ENCODE results near the gene ZBTB40. TPM values are rescaled to one million over a fixed set of nuclear protein-coding genes. Genes with fewer than 3 reads are reported as not detected.

ZBTB40 gene
- total RNA-seq, 1 donor, result 15.5 TPM

DNA sequence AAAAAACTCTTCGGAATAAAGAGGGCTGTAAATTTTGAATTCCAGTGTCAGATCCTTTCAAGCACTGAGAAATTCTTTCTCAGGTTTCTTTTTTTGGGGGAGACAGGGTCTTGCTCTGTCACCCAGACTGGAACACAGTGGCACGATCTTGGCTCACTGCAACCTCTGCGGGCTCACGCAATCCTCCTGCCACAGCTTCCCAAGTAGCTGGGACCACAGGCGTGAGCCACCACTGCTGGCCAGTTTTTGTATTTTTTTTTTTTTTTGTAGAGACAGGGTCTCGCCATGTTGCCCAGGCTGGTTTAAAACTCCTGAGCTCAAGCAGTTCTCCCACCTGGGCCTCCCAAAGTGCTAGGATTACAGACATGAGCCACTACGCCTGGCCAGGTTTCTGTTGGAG lies 76.8 kb downstream of the ZBTB40 start:
- no peak overlapping the region for H3K4me3 ChIP-seq (ENCODE audit: low read depth, low read length)
- TF ChIP-seq, protein P1, sequence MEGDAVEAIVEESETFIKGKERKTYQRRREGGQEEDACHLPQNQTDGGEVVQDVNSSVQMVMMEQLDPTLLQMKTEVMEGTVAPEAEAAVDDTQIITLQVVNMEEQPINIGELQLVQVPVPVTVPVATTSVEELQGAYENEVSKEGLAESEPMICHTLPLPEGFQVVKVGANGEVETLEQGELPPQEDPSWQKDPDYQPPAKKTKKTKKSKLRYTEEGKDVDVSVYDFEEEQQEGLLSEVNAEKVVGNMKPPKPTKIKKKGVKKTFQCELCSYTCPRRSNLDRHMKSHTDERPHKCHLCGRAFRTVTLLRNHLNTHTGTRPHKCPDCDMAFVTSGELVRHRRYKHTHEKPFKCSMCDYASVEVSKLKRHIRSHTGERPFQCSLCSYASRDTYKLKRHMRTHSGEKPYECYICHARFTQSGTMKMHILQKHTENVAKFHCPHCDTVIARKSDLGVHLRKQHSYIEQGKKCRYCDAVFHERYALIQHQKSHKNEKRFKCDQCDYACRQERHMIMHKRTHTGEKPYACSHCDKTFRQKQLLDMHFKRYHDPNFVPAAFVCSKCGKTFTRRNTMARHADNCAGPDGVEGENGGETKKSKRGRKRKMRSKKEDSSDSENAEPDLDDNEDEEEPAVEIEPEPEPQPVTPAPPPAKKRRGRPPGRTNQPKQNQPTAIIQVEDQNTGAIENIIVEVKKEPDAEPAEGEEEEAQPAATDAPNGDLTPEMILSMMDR (IDR thresholded peaks at IDR 0.05; ENCODE audit: insufficient read depth, low read depth, low read length), result no peak
- no peak for DNase-seq (ENCODE audit: low read depth)

DNA sequence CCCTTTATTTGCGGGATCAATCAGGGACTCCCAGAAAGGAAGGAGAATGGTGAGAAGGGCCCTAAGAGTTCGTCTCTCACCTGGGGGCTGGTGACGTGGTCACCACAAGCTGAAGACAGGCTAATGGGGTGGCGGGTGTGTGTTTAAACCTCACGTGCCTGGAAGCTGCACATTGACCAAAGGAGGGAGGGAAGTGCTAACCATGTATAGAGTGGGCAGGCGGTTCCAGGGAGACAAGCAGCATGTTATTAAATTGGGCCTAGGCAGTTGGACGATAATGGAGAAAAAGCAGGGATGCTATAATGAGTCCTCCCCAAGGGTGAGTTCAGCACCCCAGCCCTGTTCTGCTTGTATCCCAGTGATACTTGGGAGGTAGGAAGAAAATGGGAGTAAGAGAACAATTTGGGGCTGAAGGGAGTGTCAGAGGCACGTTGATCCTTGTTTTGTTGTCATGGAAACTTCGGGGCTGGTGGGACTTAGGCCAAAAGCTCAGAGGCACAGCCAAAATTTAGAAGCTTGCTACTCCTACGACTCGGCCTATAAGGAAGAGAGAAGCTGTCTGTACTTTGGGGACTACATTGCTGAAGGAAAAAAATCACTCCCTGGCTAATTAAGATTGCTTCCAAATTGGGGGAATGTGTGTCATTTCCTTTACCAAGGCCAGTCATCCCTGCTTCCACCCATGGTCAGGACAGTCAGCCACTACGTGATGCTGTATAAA lies 78.4 kb downstream of the ZBTB40 start:
- no peak for DNase-seq (ENCODE audit: low read depth)
- H3K4me3 ChIP-seq (ENCODE audit: low read depth, low read length), result no peak overlapping the region
- TF ChIP-seq, protein P1 (IDR thresholded peaks at IDR 0.05; ENCODE audit: insufficient read depth, low read depth, low read length), result no peak

DNA sequence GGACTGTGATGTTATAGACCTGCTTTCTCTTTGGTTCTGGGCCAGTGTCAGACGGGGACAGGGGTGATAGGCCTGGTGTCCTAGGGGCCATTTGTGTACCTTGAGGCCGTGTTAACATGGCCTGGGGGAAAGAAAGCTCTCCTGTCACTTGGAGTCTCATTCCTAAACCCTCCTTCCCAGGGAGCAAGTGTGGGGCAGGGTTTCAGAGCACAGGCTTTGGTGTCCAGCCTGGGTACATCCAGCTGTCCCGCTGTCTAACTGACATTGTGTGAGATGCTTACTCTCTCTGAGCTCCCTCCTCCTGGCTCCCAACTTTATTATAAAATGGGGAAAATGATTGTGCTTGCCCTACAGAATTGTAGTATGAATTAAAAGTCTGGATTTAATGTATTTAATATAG lies 79.1 kb downstream of the ZBTB40 start:
- no peak for DNase-seq (ENCODE audit: low read depth)
- TF ChIP-seq, protein P1 (IDR thresholded peaks at IDR 0.05; ENCODE audit: insufficient read depth, low read depth, low read length), result no peak
- H3K4me3 ChIP-seq (ENCODE audit: low read depth, low read length), result no peak overlapping the region

DNA sequence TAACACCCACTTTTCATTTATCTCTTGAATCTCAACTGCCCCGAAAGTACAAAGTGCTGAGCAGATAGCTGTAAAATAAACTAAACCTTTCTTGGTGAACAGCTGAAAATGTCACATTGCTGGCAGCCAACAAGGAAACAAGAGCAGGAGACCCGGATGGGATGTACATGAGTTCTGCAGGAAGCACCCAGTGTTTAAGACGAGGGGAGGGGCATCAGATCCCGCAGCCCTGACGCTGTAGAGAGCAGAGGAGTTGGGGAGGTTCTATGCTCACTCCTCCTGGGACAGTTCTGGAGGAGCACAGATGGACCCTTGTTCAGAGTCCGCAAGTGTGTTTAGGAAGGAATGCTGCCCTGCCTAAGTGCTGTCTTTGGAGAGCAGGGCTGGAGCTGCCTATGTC lies 79.6 kb downstream of the ZBTB40 start:
- no peak overlapping the region for H3K4me3 ChIP-seq (ENCODE audit: low read depth, low read length)
- DNase-seq (ENCODE audit: low read depth), result no peak
- TF ChIP-seq, protein P1 (IDR thresholded peaks at IDR 0.05; ENCODE audit: insufficient read depth, low read depth, low read length), result no peak

DNA sequence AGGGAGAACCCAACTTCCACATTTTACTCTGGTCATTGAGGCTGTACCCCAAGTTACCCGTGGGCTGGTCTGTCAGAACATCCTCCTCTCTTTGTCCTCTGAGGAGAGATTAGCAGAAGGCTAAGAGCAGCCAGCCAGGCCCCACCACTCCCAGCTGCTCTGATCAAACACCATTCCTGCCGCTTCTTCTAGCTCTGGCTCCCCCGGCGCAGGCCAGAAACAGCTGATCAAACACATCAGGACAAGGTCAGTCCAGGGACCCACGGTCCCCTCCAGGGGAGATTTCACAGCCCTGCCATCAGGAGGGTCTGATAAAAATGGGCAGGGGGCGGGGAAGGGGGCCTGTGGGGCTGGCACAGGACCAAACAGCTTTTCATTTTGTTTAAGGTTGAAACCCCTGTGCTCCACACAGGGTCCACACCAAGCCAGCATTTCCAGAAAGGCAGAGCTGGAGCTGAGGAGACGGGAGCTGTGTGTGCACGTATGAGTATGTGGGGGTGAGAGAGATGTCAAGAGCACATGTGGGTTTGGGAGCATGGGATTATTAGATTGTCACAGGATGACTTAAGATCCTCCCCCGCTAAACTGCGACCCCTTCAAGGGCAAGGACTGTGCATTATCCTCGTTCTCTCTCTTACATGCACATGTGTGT lies 81.7 kb downstream of the ZBTB40 start:
- H3K4me3 ChIP-seq (ENCODE audit: low read depth, low read length), result no peak overlapping the region
- DNase-seq (ENCODE audit: low read depth), result no peak
- TF ChIP-seq, protein P1 (IDR thresholded peaks at IDR 0.05; ENCODE audit: insufficient read depth, low read depth, low read length), result no peak

DNA sequence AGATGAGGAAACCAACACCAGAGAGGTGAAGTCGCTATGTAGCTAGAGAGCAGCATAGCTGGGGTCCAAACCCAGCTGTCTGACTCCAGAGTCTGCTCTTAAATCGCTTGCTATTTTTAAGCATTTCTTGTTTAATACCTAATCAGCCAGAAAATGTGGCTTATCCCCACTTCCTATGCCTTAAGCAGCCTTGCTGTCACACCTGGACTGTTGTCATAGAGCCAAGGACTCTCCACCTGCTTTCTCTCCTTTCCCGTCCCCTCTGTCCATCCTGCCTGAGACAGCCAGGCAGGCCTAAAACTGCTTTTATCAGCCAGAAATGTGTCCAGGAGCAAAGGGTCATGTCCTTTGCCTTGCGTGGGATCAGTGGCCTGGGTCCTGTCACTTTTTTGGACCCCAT lies 83.3 kb downstream of the ZBTB40 start:
- no peak for DNase-seq (ENCODE audit: low read depth)
- TF ChIP-seq, protein P1 (IDR thresholded peaks at IDR 0.05; ENCODE audit: insufficient read depth, low read depth, low read length), result no peak

More for the DNA sequence above, 83.3 kb downstream of the ZBTB40 start:
- H3K4me3 ChIP-seq (ENCODE audit: low read depth, low read length), result no peak overlapping the region

All from fibroblast of villous mesenchyme (primary cell).